HepG2 (cell line): ENCODE data around the gene AATF.

Source experiments
- CREB1 ChIP-seq, 2 experiments: fragments of 450-650 bp in 1 of 2; IDR thresholded peaks; 2 replicates each; pipeline ENCODE4 v1.6.1; 2016 to 2017; ENCODE audit warnings: control low read depth in 1 of 2, mild to moderate bottlenecking in 1 of 2, missing compliant biosample characterization in 1 of 2, missing genetic modification characterization in 1 of 2
- EP300 ChIP-seq, 3 experiments: sonication (generic) in 1 of 3; formaldehyde crosslinking in 1 of 3; IDR thresholded peaks; 2 replicates each; pipeline versions ENCODE4 v1.5.1 to v1.6.1; 2011 to 2020; ENCODE audit warnings: low read depth in 2 of 3, low read length in 2 of 3, borderline replicate concordance in 1 of 3, improper control_type of control experiment in 1 of 3, mild to moderate bottlenecking in 1 of 3, missing genetic modification reagents in 1 of 3, moderate library complexity in 1 of 3
- ERF ChIP-seq: IDR thresholded peaks from 2 replicates; pipeline ENCODE4 v1.6.1; 2018; ENCODE audit warnings: missing biosample characterization, missing genetic modification reagents
- JUN ChIP-seq: sonication (generic); formaldehyde crosslinking; IDR thresholded peaks from 2 replicates; pipeline ENCODE4 v1.4.0; 2020; ENCODE audit warnings: mild to moderate bottlenecking, missing genetic modification reagents
- KDM1A ChIP-seq: IDR thresholded peaks from 2 replicates; pipeline ENCODE4 v1.6.1; 2016; ENCODE audit warnings: missing compliant biosample characterization
- RFX1 ChIP-seq: fragments of 450-650 bp; IDR thresholded peaks from 2 replicates; pipeline ENCODE4 v1.6.1; 2017
- SMC3 ChIP-seq: IDR thresholded peaks from 2 replicates; pipeline ENCODE4 v1.6.1; 2011; ENCODE audit warnings: low read length, improper control_type of control experiment
- ZFX ChIP-seq: sonication (generic); formaldehyde crosslinking; IDR thresholded peaks from 2 replicates; pipeline ENCODE4 v1.4.0; 2020; ENCODE audit warnings: mild to moderate bottlenecking, low read depth, missing genetic modification reagents, moderate library complexity
- ZNF280D ChIP-seq: sonication (generic); formaldehyde crosslinking; IDR thresholded peaks from 2 replicates; pipeline ENCODE4 v1.5.1; 2020; ENCODE audit warnings: mild to moderate bottlenecking, missing genetic modification reagents
- ZNF350 ChIP-seq: sonication (generic); formaldehyde crosslinking; IDR thresholded peaks from 2 replicates; pipeline ENCODE4 v1.4.0; 2020; ENCODE audit warnings: mild to moderate bottlenecking, low read depth, missing genetic modification reagents, borderline replicate concordance
- TF ChIP-seq, protein P1 (sequence below): sonication (generic); formaldehyde crosslinking; IDR thresholded peaks from 2 replicates; pipeline ENCODE4 v1.5.0; 2020; ENCODE audit warnings: mild to moderate bottlenecking, missing genetic modification reagents, moderate library complexity
- TF ChIP-seq, protein P2 (sequence below): IDR thresholded peaks from 2 replicates; pipeline ENCODE4 v1.6.1; 2016; ENCODE audit warnings: missing genetic modification reagents, missing compliant biosample characterization

DNA sequence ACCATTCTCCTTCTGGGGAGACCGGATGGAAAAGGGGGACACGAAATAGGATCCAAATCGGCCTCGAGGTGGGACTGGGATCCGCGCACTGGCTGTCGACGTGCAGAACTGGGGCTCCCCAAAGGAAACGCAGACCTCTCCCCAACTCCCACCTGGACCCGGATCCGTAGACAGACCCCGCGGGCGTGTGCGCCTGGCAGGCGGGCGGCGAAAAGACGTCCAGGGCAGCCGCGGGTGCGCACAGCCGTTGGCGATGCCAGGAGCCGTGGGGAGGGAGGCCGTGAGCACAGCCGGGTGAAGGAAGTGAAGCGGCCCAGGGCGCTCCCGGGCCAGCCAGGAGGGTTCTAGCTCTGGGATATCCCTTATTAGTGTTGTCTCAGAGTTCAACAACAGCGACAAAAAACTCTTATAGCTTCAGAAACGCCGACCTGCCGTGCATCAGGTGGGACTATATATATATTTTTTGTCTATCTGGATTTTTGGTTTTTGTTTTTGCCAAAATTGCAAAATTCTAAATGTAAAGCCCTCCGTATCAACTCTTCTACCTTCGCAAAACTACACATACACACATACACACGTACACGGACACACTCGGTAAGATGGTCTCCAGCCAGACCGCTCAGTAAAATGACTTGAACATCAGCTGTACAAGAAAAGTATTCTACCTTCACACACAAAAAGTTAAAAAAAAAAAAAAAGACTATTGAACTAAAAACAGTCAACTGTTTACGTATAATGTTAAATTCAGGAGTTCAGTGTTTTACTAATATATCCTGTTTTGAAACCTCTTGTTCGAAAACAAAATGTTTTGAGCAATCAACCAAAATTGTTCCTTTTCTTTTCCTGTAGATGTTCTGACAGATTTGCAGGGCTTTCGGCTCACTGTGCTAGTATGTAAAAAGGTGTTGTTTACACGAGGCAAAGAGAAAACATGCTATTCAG lies 5.2 kb upstream of the AATF start:
- TF ChIP-seq, protein P1, sequence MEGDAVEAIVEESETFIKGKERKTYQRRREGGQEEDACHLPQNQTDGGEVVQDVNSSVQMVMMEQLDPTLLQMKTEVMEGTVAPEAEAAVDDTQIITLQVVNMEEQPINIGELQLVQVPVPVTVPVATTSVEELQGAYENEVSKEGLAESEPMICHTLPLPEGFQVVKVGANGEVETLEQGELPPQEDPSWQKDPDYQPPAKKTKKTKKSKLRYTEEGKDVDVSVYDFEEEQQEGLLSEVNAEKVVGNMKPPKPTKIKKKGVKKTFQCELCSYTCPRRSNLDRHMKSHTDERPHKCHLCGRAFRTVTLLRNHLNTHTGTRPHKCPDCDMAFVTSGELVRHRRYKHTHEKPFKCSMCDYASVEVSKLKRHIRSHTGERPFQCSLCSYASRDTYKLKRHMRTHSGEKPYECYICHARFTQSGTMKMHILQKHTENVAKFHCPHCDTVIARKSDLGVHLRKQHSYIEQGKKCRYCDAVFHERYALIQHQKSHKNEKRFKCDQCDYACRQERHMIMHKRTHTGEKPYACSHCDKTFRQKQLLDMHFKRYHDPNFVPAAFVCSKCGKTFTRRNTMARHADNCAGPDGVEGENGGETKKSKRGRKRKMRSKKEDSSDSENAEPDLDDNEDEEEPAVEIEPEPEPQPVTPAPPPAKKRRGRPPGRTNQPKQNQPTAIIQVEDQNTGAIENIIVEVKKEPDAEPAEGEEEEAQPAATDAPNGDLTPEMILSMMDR (CRISPR knock-in tag): no peak
- TF ChIP-seq KDM1A (CRISPR knock-in tag) (no peak), RFX1 (no peak), ZFX (CRISPR knock-in tag) (no peak), ERF (no peak), CREB1 (IDR thresholded peaks at IDR 0.05) (no peak), CREB1 (CRISPR knock-in tag; IDR thresholded peaks at IDR 0.05) (no peak), ZNF280D (CRISPR knock-in tag) (no peak), ZNF350 (CRISPR knock-in tag) (no peak), EP300 (IDR thresholded peaks at IDR 0.05; ENCODE audit: low read depth in 2 of 2, low read length in 2 of 2) (no peak), EP300 (CRISPR knock-in tag; IDR thresholded peaks at IDR 0.05; ENCODE audit: borderline replicate concordance) (no peak), SMC3 (no peak), JUN (CRISPR knock-in tag) (no peak)
- TF ChIP-seq, protein P2, sequence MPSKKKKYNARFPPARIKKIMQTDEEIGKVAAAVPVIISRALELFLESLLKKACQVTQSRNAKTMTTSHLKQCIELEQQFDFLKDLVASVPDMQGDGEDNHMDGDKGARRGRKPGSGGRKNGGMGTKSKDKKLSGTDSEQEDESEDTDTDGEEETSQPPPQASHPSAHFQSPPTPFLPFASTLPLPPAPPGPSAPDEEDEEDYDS (CRISPR knock-in tag): no peak
